ENCODE results near the gene ZBTB7A.
"Not testable (repeated sequence)": the region's sequence is repeated elsewhere in the genome, so short reads cannot be mapped to it uniquely, and the experiment has no call there.

ZBTB7A gene

GRCh38 chr19:4012975-4013634 is 53.6 kb downstream of the ZBTB7A start:
- no peak for DNase-seq

- no peak for DNase-seq
Measured at GRCh38 chr19:4012092-4012974, 54.4 kb downstream of the ZBTB7A start.

GRCh38 chr19:4011430-4011829 is 55.3 kb downstream of the ZBTB7A start:
- DNase-seq = not testable (repeated sequence)

DNA sequence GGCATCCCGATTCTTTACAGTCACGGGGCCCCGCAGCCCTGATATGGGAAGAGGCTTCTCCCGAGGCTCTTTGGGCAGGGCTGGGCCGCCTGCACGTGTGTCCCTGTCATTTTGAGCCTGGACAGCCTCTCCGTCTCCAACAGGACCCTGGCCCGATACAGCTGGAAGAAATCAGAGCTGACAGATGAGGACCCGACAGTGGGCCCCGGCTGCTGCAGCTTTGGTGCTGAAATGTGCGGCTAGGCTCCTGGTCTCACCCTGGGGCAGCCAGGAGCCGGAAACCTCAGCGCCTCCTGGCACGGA is 55.9 kb downstream of the ZBTB7A start:
- no peak for DNase-seq

DNA sequence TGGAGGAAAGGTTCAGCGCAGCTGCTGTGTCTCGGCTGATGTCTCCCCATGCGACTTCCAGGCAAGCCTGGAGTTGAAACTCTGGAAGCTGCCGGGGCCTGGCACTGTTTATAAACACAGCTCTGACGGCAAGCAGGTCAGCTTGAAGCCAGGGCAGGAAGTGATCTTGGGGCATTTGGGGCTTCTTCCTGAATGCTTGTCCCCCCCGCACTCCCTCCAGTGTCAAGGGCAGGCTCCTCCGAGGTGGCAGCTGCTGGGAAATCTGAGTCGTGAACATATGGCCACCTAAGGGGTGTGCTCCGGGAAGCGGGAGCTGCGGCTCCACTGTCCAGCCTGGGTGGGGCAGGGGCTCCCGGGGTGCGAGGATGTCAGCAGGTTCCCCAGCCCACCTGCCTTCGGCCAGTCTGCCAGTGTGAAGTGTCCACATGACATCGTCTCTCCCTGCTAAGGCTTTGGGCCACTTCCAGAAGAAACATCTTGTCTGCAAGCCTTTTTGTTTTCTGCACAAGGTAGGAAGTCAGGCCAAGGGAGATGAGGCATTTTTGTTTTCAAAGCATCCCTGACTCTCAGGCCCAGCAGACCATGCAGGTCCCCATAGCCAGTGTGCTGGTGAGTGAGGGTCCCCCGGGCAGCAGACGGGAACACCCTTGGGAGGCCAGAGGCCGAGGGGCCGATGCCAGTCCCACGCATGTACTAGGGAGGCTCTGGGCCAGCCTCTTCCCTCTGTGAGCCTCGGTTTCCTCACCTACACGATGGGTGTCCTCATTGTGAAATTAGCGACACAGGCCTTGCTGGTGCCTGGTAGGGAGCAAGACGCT is 56.5 kb downstream of the ZBTB7A start:
- DNase-seq = no peak

DNA sequence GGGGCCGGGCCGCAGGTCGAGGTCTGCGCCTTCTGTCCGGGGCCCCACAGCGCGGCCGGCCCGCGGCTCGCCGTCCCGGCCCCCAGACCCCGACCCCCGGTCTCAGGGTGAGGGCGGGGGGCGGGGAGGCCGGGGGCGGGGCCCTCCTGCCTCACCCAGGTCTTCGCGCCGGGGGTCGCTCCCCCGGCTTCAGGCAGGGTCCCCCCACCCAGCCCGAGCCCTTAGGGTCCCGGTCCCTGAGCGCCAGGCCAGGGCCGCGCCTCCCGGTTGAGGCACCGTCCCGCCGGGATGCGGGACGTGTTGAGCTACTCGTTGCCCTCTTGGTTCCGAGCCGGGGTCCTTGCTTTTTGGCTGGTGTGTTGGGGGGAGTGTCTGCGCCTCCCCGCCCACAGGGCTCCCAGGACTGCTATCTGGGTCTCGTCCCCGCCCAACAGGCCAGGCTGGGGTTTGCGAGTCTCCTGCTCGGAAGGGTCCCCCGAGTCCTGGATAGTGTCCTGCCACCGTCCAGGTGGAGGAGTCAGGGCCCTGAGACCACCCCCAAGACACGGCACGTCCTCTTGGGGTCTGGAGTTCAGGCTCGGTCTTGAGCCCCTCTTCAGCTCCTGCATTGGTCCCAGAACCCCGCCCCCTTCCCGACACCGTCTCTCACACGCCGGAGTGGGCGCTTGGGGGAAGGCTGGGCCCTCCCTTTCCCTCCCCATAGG is 58.7 kb downstream of the ZBTB7A start:
- DNase-seq = no peak

DNA sequence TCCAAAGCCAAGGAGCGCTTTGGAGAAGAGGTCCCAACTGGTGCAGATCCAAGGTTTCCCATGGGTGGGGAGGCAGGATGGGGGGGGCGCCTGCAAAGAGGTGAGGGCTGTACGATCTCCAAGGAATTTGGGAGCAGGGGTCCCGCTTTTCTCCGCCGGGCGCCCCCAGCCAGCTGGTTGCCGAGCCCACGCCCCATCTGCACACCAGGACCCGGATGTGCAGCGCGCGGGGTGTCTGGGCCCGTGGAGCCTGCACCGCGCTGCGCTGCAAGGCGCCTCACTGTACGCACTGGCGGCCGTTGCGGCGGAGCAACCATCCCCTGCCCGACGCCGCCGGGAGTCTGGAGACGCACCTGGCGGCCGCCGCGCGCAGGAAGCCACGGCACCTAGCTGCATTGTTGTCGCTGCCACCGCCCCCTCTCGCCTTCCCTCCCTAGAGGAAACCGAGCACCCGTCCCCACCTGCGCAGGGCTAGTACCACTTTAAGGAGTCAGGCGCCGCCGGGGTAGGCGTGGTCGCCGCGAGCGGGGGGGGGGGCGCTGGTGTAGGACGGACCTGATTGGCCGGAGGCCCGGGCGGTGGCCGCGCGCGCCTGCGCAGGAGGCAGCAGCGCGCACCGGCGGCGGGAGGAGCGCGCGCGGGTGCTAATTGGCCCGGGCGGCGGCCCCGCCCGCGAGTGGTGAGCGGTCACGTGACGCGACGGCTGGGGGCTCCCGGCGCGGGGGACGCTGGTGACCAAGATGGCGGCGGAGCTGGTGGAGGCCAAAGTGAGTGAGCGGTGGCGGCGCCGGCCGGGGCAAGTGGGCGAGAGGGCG is 59.5 kb downstream of the ZBTB7A start, which contains the start of gene PIAS4:
Gene PIAS4 (plus strand): TSS at position 716 of the 815 bp plus-strand sequence. CDS start 25 bp downstream, at position 741.
- DNase-seq = no peak

GRCh38 chr19:4005436-4005835 is 61.3 kb downstream of the ZBTB7A start:
- DNase-seq = not testable (repeated sequence)

GRCh38 chr19:4000798-4001197 is 65.9 kb downstream of the ZBTB7A start:
- DNase-seq = not testable (repeated sequence)

DNA sequence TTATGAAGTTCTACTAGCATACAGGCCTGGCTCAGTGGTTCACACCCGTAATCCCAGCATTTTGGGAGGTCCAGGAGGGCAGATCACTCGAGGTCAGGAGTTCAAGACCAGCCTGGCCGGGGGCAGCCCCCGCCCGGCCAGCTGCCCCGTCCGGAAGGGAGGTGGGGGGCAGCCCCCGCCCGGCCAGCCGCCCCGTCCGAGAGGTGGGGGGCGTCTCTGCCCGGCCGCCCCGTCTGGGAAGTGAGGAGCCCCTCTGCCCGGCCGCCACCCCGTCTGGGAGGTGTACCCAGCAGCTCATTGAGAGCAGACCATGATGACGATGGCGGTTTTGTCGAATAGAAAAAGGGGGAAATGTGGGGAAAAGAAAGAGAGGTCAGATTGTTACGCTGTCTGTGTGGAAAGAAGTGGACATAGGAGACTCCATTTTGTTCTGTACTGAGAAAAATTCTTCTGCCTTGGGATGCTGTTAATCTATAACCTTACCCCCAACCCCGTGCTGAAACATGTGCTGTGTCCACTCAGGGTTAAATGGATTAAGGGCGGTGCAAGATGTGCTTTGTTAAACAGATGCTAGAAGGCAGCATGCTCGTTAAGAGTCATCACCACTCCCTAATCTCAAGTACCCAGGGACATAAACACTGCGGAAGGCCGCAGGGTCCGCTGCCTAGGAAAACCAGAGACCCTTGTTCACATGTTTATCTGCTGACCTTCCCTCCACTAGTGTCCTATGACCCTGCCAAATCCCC is 67.9 kb downstream of the ZBTB7A start:
- DNase-seq = not testable (repeated sequence)

- no peak for DNase-seq
Measured at GRCh38 chr19:3995607-3996006, 71.1 kb downstream of the ZBTB7A start.
